Astrocyte of the spinal cord (primary cell): ENCODE measurements around the gene P2RY8.
"Not testable (repeated sequence)": the region's sequence is repeated elsewhere in the genome, so short reads cannot be mapped to it uniquely, and the experiment has no call there.

Source experiments
- DNase-seq: peaks from one replicate; pipeline ENCODE4 v3.0.0; 2011; ENCODE audit warnings: low read depth, low spot score
- H3K4me3 ChIP-seq: 2 replicates; pipeline ENCODE4 v1.5.1; 2011; ENCODE audit warnings: low read depth, mild to moderate bottlenecking, low read length, moderate library complexity
- in situ Hi-C: cut with HindIII; loops from 2 replicates; pipeline ENCODE4 v1.10.0; 2017; ENCODE audit warnings: low sequenced_read_pairs
- TF ChIP-seq, protein P1 (sequence below): IDR thresholded peaks from 2 replicates; pipeline ENCODE4 v1.5.1; 2012; ENCODE audit warnings: low read depth, mild to moderate bottlenecking, low read length, inconsistent platforms

The P2RY8 gene

DNA sequence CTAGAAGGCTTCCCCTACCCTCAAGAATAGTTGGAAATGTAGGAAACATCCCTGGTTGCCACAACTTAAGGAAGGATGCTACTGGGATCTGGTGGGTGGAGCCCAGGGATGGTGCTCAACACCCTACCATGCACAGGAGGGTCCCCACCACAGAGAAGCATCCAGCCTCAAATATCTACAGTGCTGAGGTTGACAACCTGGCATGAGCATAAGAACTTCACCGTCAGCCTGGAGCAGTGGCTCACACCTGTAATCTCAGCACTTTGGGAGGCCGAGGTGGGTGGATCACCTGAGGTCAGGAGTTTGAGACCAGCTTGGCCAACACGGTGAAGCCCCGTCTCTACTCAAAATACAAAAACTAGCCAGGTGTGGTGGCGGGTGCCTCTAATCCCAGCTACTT, 60.3 kb downstream of the P2RY8 start:
- TF ChIP-seq, protein P1, sequence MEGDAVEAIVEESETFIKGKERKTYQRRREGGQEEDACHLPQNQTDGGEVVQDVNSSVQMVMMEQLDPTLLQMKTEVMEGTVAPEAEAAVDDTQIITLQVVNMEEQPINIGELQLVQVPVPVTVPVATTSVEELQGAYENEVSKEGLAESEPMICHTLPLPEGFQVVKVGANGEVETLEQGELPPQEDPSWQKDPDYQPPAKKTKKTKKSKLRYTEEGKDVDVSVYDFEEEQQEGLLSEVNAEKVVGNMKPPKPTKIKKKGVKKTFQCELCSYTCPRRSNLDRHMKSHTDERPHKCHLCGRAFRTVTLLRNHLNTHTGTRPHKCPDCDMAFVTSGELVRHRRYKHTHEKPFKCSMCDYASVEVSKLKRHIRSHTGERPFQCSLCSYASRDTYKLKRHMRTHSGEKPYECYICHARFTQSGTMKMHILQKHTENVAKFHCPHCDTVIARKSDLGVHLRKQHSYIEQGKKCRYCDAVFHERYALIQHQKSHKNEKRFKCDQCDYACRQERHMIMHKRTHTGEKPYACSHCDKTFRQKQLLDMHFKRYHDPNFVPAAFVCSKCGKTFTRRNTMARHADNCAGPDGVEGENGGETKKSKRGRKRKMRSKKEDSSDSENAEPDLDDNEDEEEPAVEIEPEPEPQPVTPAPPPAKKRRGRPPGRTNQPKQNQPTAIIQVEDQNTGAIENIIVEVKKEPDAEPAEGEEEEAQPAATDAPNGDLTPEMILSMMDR: no peak
- in situ Hi-C loops: no loop called here
- H3K4me3 ChIP-seq: no peak overlapping the region
- DNase-seq: no peak

DNA sequence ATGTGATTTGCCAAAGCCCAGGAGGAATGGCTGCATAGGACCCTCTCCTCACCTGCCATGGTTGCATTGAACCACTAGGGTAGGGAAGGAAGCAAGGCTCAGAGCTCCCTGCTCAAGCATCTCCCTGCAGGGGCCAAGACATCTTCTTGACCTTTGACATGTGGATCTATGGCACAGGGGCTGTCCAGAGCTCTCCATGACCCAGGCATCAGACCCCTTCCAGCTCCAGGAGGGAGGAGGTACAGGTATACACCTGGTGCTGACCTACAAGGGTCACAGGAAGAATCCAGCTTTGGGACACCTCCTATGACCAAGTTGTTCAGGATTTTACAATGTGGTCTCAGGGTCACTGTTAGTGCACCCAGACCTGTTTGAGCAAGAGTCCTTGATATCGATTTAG, 61.1 kb downstream of the P2RY8 start:
- DNase-seq: no peak
- in situ Hi-C loops: no loop called here
- no peak overlapping the region for H3K4me3 ChIP-seq
- TF ChIP-seq, protein P1: no peak

DNA sequence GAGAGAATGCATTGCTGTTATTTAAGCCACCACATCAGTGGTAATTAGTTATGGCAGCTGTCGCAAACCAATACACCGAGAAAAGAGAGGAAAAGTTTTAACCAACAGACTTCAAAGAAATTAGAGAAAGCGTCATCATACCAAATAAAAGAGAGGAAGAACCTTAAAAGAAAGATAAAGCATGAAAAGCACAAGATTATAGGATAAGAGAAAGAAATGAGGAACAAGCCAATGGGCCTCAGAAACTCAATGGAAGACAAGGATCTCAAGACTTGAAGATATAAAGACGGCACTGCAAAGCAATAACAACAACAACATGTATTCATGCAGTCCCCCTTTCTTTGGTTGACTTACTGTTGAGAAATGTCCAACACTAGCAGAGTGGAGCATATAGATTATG, 61.5 kb downstream of the P2RY8 start:
- TF ChIP-seq, protein P1: no peak
- DNase-seq: no peak
- in situ Hi-C loops: no loop called here
- no peak overlapping the region for H3K4me3 ChIP-seq

DNA sequence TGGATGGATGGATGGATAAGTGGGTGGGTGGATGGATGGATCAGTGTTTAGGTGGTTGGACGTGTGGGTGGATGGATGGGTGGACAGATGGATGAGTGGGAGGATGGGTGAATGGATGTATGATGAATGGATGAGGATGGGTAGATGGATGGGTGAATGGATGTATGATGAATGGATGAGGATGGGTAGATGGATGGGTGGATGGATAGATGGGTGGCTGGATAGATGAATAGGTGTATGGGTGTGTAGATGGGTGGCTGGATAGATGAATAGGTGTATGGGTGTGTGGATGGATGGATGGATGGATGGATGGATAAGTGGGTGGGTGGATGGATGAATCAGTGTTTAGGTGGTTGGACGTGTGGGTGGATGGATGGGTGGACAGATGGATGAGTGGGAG, 62.4 kb downstream of the P2RY8 start:
- DNase-seq, in situ Hi-C loops, H3K4me3 ChIP-seq: not testable (repeated sequence)

DNA sequence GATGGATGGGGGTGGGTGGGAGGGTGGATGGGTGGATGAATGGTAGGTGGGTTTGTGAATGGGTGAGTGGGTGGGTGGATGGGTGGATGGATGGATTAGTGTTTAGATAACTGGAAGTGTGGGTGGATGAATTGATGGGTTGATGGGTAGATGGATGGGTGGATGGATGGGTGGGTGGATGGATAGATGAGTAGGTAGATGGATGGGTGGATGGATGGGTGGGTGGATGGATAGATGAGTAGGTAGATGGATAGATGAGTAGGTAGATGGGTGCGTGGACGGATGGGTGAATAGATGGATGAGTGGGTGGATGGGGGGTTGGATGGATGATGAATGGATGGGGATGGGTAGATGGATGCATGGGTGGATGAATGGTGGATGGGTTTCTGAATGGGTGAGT, 64.0 kb downstream of the P2RY8 start:
- no peak for DNase-seq
- in situ Hi-C loops: no loop called here
- no peak overlapping the region for H3K4me3 ChIP-seq
- TF ChIP-seq, protein P1: no peak

DNA sequence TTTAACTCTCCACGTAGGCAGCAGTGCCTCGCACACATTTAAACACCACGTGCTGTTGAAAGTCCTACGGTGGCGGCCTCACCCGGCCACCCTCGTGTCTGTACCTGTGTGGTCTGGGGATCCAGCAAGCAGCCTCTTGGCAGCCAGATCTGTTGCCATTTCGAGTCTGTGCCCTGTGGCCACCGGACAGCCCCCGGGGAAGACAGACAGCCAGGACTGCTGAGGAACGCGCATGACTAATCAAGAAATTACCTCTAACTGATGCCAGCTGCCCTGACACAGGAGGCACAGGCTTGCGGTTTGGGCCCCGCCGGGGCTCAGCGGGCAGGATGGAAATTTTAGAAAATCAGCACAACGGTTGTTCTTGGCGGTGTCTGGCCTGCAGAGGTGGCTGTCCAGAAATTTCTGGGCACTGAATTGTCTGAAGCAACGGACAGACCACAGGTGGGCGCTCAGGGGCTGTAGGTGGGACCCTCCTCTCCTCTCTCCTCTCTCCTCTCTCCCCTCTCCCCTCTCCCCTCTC, 68.7 kb downstream of the P2RY8 start:
- TF ChIP-seq, protein P1: no peak
- no peak overlapping the region for H3K4me3 ChIP-seq
- peak; percentile 43 for DNase-seq
- in situ Hi-C loops: no loop called here

DNA sequence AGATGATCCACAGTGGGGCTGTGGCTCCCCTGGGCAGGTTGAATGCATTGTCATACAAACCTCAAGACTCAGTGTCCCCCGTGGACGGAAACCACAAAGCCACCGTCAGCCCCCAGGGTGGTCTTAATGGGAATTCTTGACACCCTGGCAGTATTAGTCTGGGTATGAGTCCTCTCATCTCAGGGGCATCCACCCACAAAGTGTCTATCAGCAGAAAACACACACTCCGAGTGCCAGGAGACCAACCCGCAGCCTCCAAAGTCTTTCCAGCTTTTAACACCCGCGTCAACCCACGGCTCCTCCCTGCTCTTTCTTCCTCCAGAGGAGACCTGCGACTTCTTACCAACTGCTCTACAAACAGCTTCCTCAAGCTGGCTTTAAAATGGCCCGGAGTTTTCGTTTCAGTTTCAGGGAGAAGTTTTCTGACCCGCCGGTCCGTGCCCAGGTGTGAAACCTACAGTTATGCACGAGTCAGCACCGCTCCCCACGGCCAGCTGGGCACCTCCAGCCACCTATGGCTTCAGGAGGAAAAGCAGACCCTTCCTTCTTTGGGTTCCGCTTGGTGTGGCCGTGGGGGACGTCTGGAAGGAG, 69.9 kb downstream of the P2RY8 start:
- DNase-seq: no peak
- TF ChIP-seq, protein P1: no peak
- in situ Hi-C loops: no loop called here
- no peak overlapping the region for H3K4me3 ChIP-seq
